KMS-11 (cell line): Measurements from ENCODE around the gene BMP7.

Source experiments
- H2AFZ ChIP-seq: fragments of 200-600 bp; sonication (generic); 2 replicates; pipeline ENCODE4 v1.6.1; 2016; ENCODE audit warnings: antibody characterized with exemption, mixed run types, low read depth
- H3K27ac ChIP-seq: fragments of 200-600 bp; sonication (generic); 2 replicates; pipeline ENCODE4 v1.6.1; 2016; ENCODE audit warnings: mild to moderate bottlenecking, mixed run types
- H3K27me3 ChIP-seq: fragments of 200-600 bp; sonication (generic); 2 replicates; pipeline ENCODE4 v1.6.1; 2017; ENCODE audit warnings: mild to moderate bottlenecking, low read depth, mixed run types, moderate library complexity; ENCODE audit not compliant: insufficient read depth
- H3K36me3 ChIP-seq: fragments of 200-600 bp; sonication (generic); 2 replicates; pipeline ENCODE4 v1.6.1; 2017; ENCODE audit warnings: mild to moderate bottlenecking, mixed run types; ENCODE audit not compliant: insufficient read depth
- H3K4me1 ChIP-seq: fragments of 200-600 bp; sonication (generic); 2 replicates; pipeline ENCODE4 v1.6.1; 2016; ENCODE audit warnings: mild to moderate bottlenecking, low read depth, mixed run types; ENCODE audit not compliant: poor library complexity, severe bottlenecking
- H3K4me2 ChIP-seq: fragments of 200-600 bp; sonication (generic); 2 replicates; pipeline ENCODE4 v1.7.0; 2016; ENCODE audit warnings: mild to moderate bottlenecking, mixed run types
- H3K4me3 ChIP-seq: fragments of 200-600 bp; sonication (generic); IDR thresholded peaks from 2 replicates; pipeline ENCODE4 v1.6.1; 2017; ENCODE audit warnings: low read depth, low read length, mixed read lengths; ENCODE audit not compliant: insufficient read depth
- H3K79me2 ChIP-seq: fragments of 200-600 bp; sonication (generic); 2 replicates; pipeline ENCODE4 v1.6.1; 2016; ENCODE audit warnings: low read depth, mixed run types; ENCODE audit not compliant: insufficient read depth
- H3K9ac ChIP-seq: fragments of 200-600 bp; sonication (generic); 2 replicates; pipeline ENCODE4 v1.6.1; 2016; ENCODE audit warnings: mild to moderate bottlenecking, mixed run types
- H4K20me1 ChIP-seq: fragments of 200-600 bp; sonication (generic); 2 replicates; pipeline ENCODE4 v1.6.1; 2016; ENCODE audit warnings: mild to moderate bottlenecking, mixed run types; ENCODE audit not compliant: insufficient read depth
- CTCF ChIP-seq: fragments of 200-600 bp; sonication (generic); conservative IDR thresholded peaks from 2 replicates; pipeline ENCODE4 v1.6.1; 2017; ENCODE audit warnings: low read depth, mild to moderate bottlenecking, antibody characterized with exemption, low read length, moderate library complexity, mixed read lengths

BMP7 gene

DNA sequence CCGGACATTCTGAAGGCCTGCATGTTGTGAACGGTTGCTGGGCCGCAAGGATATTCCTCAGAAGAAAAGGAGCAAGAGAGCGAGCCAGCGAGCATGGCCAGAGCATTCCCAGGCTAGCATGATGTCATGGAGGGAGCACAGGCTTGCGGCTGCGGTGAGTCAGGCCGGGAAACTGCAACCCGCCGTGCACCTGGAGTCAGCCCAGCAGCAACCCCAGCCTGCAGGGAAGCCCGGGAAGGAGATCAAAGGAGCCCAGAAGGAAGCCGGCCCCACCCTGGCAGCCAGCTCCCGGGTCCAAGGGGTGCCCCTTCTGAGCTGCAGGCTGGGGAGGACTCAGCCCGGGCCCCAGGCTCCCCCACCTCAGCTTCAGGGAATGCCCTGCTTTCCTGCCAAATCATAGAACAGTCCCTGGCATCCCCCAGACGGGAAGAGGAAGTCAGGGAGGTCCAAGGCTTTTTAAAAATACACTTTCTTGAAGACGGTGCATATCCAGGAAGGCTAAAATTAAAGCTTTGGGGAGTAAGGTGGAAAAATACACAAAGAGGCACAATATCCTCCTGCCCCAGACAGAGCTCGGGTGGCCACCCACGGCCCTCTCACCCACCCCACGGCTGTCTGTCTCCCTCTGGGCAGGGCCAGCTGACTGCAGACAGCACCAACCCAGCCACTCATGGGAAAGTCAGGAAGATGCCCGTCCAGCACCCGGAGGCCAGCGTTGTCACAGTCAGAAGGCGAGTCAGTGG, 53.7 kb downstream of the BMP7 start:
- Histone ChIP-seq H2AFZ (no peak overlapping the region), H3K79me2 (no peaks in the 10 kb centered on the region), H3K27ac (no peak overlapping the region), H3K27me3 (no peaks in the 10 kb centered on the region), H3K4me1 (peaks cover 3% of the 10 kb centered on the region), H3K9ac (no peak overlapping the region), H3K4me3 (no peak overlapping the region), H3K36me3 (no peaks in the 10 kb centered on the region), H3K4me2 (no peak overlapping the region), H4K20me1 (no peaks in the 10 kb centered on the region)
- TF ChIP-seq CTCF = no peak

GRCh38 chr20:57211908-57212533, 54.4 kb downstream of the BMP7 start:
- H3K4me3 ChIP-seq = no peak overlapping the region
- no peaks in the 10 kb centered on the region for H3K27me3 ChIP-seq
- H3K79me2 ChIP-seq = no peaks in the 10 kb centered on the region
- no peak overlapping the region for H3K9ac ChIP-seq
- H2AFZ ChIP-seq = no peak overlapping the region
- no peak overlapping the region for H3K27ac ChIP-seq
- no peaks in the 10 kb centered on the region for H4K20me1 ChIP-seq
- TF ChIP-seq CTCF = no peak
- peaks cover 3% of the 10 kb centered on the region for H3K4me1 ChIP-seq
- no peaks in the 10 kb centered on the region for H3K36me3 ChIP-seq
- no peak overlapping the region for H3K4me2 ChIP-seq

GRCh38 chr20:57211406-57211805, 55.0 kb downstream of the BMP7 start:
- H3K9ac ChIP-seq = no peak overlapping the region
- H3K4me3 ChIP-seq = no peak overlapping the region
- no peak overlapping the region for H2AFZ ChIP-seq
- H3K4me2 ChIP-seq = no peak overlapping the region
- no peak for TF ChIP-seq CTCF
- no peak overlapping the region for H3K27ac ChIP-seq
- no peaks in the 10 kb centered on the region for H4K20me1 ChIP-seq
- no peaks in the 10 kb centered on the region for H3K79me2 ChIP-seq
- peaks cover 3% of the 10 kb centered on the region for H3K4me1 ChIP-seq
- H3K36me3 ChIP-seq = no peaks in the 10 kb centered on the region
- H3K27me3 ChIP-seq = no peaks in the 10 kb centered on the region

GRCh38 chr20:57210911-57211280, 55.5 kb downstream of the BMP7 start:
- H3K36me3 ChIP-seq = no peaks in the 10 kb centered on the region
- no peak overlapping the region for H3K9ac ChIP-seq
- no peaks in the 10 kb centered on the region for H3K27me3 ChIP-seq

More at GRCh38 chr20:57210911-57211280, 55.5 kb downstream of the BMP7 start:
- no peaks in the 10 kb centered on the region for H3K79me2 ChIP-seq
- H3K4me3 ChIP-seq = no peak overlapping the region
- H3K4me2 ChIP-seq = no peak overlapping the region
- H3K27ac ChIP-seq = no peak overlapping the region
- H3K4me1 ChIP-seq = peaks cover 3% of the 10 kb centered on the region
- no peaks in the 10 kb centered on the region for H4K20me1 ChIP-seq
- H2AFZ ChIP-seq = no peak overlapping the region
- TF ChIP-seq CTCF = no peak
